SJCRH30 (cell line): ENCODE measurements around the gene MCRIP1. TPM values are rescaled to one million over a fixed set of nuclear protein-coding genes. Genes with fewer than 3 reads are reported as not detected.

Experiments
- DNase-seq, 2 experiments: peaks; one replicate each; pipeline ENCODE4 v3.0.0-alpha.2; 2015 to 2020
- H3K27ac ChIP-seq: fragments of 250-450 bp; sonication (Bioruptor Pico); 2 replicates; pipeline ENCODE4 v1.5.1; 2020; ENCODE audit warnings: mild to moderate bottlenecking, moderate library complexity
- H3K27me3 ChIP-seq: fragments of 250-450 bp; sonication (Bioruptor Pico); 2 replicates; pipeline ENCODE4 v1.5.1; 2020; ENCODE audit warnings: mild to moderate bottlenecking, moderate library complexity
- H3K36me3 ChIP-seq: fragments of 250-450 bp; sonication (Bioruptor Pico); 2 replicates; pipeline ENCODE4 v1.5.1; 2020; ENCODE audit warnings: mild to moderate bottlenecking, moderate library complexity
- H3K4me1 ChIP-seq: fragments of 250-450 bp; sonication (Bioruptor Pico); 2 replicates; pipeline ENCODE4 v1.5.1; 2020; ENCODE audit warnings: mild to moderate bottlenecking, moderate library complexity
- H3K4me3 ChIP-seq: fragments of 250-450 bp; sonication (Bioruptor Pico); 2 replicates; pipeline ENCODE4 v1.5.1; 2020; ENCODE audit warnings: mild to moderate bottlenecking, moderate library complexity
- H3K9me3 ChIP-seq: fragments of 250-450 bp; sonication (Bioruptor Pico); replicated peaks from 2 replicates; pipeline ENCODE4 v1.5.1; 2020; ENCODE audit warnings: mild to moderate bottlenecking, moderate library complexity
- total RNA-seq: library from RNA; depleted of rRNA; stranded (reverse); fragments of >200 nt; shearing (Covaris generic); gene quantifications from 2 replicates; pipeline ENCODE4 v1.2.3, GENCODE V29; 2014

MCRIP1 gene
- total RNA-seq, 1 experiment from 2014 or later: 130 TPM

DNA sequence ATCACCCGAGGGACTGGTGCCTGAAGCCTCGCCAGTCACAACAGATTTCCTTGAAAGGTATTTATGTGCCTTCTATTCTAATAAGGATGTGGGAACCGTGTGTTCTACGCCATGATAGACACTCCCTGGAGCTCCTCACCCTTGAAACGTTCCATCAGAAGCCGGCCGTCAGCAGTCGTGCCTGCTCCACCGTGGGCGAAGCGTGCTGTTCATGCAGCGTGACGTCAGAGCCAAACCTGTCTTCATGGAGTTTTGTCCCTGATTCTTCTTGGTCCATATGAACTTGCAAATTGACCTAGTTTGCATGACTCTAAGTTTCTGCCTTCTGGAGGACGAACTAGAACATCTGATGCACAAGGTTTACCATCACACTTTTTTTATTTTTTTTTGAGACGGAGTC lies 6.2 kb upstream of the MCRIP1 start:
- DNase-seq: no peak
- Histone ChIP-seq H3K36me3 (peaks cover 21% of the 10 kb centered on the region), H3K4me1 (peaks cover 13% of the 10 kb centered on the region), H3K9me3 (no peaks in the 10 kb centered on the region), H3K27ac (no peak overlapping the region), H3K27me3 (no peaks in the 10 kb centered on the region), H3K4me3 (no peak overlapping the region)

DNA sequence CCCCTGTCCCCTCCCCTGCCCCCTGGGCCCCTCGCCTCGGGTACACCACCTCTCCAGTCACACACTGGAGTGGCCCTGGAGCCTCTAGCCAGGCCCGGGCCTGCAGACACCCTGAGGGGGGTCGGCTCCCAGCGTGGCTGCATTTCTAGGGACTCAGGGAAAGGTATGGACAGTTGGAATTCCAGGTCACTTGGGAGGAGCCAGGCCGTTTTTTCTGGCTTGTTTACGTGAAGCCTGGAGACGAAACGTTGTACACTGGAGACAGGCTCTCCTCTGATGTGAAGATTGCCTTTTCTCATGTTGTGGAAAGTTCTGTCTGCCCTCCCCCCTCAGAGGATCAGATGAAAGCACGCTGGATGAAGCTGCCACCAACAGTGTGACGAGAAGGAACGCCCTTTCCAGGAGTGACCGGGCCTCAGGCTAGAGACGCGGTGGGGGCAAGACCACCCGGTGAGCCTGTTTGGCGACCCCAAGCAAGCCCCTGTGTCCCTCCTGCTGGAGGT lies 5.7 kb upstream of the MCRIP1 start:
- H3K4me1 ChIP-seq: peaks cover 15% of the 10 kb centered on the region
- DNase-seq: no peak
- H3K9me3 ChIP-seq: no peaks in the 10 kb centered on the region
- no peaks in the 10 kb centered on the region for H3K27me3 ChIP-seq
- H3K27ac ChIP-seq: no peak overlapping the region
- H3K4me3 ChIP-seq: no peak overlapping the region
- peaks cover 17% of the 10 kb centered on the region for H3K36me3 ChIP-seq

DNA sequence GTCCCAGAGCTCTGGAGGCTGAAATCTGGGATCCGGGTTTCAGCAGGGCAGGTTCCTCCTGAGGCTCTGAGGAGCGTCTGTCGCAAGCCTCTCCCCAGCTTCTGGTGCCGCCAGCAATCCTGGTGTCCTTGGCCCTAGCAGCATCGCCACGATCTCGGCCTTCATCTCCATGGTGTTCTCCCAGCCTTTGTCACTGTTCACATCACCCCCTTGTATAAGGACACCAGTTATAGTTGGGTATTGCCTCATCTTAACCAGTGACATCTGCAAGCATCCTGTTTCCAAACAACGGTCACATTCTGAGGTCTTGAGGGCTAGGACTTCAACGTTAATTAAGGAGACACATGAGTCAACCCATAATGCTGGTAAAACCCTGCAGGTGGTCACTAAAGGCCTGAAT lies 4.5 kb upstream of the MCRIP1 start:
- H3K4me1 ChIP-seq: peaks cover 17% of the 10 kb centered on the region
- H3K36me3 ChIP-seq: peaks cover 6% of the 10 kb centered on the region
- no peak overlapping the region for H3K27ac ChIP-seq
- H3K4me3 ChIP-seq: no peak overlapping the region
- H3K9me3 ChIP-seq: no peaks in the 10 kb centered on the region
- no peaks in the 10 kb centered on the region for H3K27me3 ChIP-seq
- no peak for DNase-seq

DNA sequence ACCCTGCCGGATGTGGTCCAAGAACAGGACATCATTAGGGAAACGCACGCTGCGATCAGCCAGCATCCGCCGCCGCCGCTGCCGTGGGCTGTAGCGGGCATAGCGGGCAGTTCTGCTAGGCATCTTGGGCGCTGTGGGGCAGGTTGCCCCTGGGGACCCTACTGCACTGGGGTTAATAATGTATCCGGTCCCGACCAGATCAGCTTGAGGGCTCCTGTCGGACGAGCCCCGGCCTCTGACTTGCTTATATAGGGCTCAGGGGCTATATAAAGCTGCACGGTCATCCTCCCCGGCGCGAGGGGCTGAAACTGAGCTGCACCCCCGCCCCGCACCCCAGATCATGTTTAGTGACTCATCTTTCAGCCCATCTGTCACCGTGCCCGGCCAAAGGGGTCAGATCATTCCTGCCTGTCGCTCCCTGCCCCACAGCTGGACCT lies 1.8 kb upstream of the MCRIP1 start, which contains the start of gene PPP1R27:
Gene PPP1R27, minus strand, starts transcription at position 220 of the 437 bp plus-strand sequence. Its CDS starts 97 bp downstream, at position 123.
- H3K36me3 ChIP-seq: no peaks in the 10 kb centered on the region
- H3K27me3 ChIP-seq: no peaks in the 10 kb centered on the region
- peak within 1 kb of the TSS; percentile 77 for H3K4me3 ChIP-seq
- no peaks in the 10 kb centered on the region for H3K9me3 ChIP-seq
- H3K4me1 ChIP-seq: peaks cover 12% of the 10 kb centered on the region
- no peak for DNase-seq
- no peak within 1 kb of the TSS for H3K27ac ChIP-seq

DNA sequence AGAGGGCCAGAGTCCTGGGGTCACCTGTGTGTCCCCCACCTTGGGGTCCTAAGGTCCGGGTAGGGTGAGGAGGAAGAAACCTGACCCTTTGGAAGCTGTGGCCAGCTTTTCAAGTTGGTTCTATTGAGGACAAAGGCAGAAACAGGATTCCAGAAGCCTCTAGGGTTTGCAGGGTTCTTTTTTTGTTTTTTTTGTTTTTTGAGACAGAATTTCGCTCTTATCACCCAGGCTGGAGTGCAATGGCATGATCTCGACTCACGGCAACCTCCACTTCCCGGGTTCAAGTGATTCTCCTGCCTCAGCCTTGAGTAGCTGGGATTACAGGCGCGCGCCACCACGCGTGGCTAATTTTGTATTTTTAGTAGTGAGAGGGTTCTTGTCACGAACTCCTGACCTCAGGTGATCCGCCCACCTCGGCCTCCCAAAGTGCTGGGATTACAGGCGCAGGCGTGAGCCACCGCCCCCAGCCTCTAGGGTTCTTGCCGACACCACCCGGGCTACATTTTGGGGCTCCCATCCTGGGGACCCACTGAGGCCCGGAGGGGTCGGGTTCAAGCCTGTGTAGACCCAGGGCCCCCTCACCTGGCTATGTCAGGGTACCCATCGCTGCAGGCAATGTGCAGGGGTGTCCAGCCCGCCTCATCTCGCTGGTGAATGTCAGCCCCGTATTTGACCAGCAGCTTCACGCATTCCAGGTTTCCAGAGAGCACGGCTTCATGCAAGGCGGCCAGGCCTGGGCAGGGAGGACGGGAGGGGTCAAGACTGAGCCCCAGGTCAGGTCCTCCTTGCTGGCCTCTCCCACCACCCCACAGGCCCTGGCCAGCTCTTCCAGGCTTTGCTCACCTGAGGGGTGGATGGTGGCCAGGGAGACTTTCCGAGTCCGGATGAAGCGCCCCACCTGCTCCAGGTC lies 1.1 kb upstream of the MCRIP1 start:
- Histone ChIP-seq H3K27me3 (no peaks in the 10 kb centered on the region), H3K36me3 (no peaks in the 10 kb centered on the region), H3K4me1 (peaks cover 12% of the 10 kb centered on the region), H3K27ac (peak overlapping the region; percentile 71), H3K9me3 (no peaks in the 10 kb centered on the region), H3K4me3 (peak overlapping the region; percentile 77)
- no peak for DNase-seq

DNA sequence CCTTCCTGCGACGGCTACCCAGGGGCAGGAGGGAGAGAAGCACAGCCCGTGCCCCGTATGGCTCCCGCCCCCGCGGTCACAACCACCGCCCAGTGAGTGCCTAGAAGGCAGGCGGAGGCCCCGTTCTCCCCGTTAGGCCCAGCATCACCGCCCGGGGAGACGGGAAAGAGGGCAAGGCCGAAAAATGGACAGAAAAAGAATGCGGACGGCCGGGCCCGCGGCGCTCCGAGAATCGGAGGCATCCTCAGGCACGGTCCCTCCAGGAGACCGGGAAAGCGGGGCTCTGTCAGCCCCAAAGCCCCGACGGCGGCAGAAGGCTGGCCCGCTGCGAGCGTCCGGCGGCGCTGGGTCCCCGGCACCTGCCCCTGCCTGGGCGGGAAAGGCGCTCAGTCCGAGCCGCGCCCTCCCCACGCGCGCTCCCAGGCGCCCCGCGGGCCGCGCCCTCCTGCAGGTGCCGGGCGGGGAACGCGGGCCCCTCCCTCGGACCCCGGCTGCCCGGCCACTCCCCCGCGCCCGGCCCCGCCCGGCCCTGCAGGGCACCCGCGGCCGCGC lies 407 bp downstream of the MCRIP1 start:
- H3K27me3 ChIP-seq: no peaks in the 10 kb centered on the region
- no peaks in the 10 kb centered on the region for H3K36me3 ChIP-seq
- no peak overlapping the region for H3K27ac ChIP-seq
- DNase-seq: peak in 1 of 2 experiments; percentile 49
- H3K9me3 ChIP-seq: no peaks in the 10 kb centered on the region
- H3K4me1 ChIP-seq: peaks cover 12% of the 10 kb centered on the region
- H3K4me3 ChIP-seq: peak overlapping the region; percentile 77

DNA sequence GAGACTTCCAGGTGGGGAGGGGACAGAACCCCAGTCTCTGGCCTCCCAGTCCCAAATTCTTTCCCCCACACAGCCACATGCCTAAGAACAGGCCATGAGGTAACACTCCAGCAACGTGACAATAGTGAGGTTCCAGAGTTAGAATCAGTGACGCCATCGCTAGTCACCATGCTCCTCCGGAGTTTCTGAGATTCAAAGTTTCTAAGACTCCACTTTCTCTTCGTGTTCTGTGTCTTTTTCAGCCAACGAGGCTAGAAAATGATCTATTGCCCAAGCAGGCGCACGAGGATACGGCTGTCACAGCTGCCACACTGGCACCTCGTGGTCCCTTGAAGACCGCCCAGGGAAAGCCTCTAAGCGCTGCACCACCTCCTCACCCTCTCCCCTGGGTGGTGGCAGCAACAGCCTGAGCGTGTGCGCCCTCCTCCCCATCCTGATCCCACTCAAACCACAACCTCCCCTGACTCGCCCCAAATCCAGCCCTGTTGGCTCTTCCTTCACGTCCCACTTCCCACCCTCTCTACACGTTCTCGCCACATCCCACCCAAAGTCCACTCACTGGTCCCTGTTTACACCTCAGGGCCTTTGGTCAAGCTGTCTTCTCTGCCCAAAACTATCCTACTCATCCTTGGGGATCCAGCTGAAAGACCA lies 1.0 kb downstream of the MCRIP1 start:
- DNase-seq: peak in 1 of 2 experiments; percentile 55
- no peaks in the 10 kb centered on the region for H3K36me3 ChIP-seq
- H3K4me3 ChIP-seq: peak overlapping the region; percentile 77
- H3K9me3 ChIP-seq: no peaks in the 10 kb centered on the region
- no peak overlapping the region for H3K27ac ChIP-seq
- peaks cover 12% of the 10 kb centered on the region for H3K4me1 ChIP-seq
- no peaks in the 10 kb centered on the region for H3K27me3 ChIP-seq

DNA sequence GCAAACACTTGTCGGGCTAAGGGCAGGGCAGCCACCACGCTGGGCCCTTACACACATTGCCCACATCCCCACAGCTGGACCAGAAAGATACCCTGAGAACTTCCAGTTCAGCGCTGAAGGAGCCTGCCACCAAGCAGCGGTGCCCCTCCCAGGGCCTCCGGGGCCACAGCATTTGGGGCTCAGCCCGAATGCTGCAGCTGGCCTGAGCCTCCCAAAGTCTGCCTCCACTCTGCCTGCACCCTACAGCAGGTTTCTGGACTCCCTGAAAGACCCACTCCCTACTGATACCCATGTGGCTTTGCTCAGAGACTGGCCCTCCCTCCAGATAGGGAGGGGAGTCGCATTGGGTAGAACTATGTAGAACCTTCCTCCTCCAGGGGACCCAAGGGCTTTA lies 1.5 kb downstream of the MCRIP1 start:
- H3K9me3 ChIP-seq: no peaks in the 10 kb centered on the region
- H3K36me3 ChIP-seq: no peaks in the 10 kb centered on the region
- H3K4me3 ChIP-seq: peak overlapping the region; percentile 77; the same call in 1 of the 2 replicates
- peaks cover 12% of the 10 kb centered on the region for H3K4me1 ChIP-seq
- H3K27me3 ChIP-seq: no peaks in the 10 kb centered on the region
- H3K27ac ChIP-seq: no peak overlapping the region
- no peak for DNase-seq

DNA sequence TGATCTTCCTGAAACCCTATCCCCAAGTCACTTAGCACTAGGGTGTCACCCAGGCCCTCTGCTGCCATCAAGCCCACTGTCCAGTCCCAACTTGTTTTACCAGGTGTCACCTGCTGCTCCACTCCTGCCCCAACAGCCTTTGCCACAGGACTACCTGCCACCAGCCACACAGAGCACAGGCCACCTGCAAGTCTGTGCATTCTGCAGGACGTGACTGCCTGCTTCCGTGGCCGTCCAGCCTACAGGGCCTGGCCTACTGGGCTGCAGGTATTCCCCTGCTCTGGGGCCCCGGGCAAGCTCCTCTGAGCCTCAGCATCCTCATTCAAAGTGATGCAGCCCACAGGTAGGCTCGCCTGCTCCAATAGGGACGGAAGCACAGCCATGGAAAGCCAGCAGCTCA lies 3.2 kb downstream of the MCRIP1 start:
- Histone ChIP-seq H3K4me3 (no peak overlapping the region), H3K4me1 (peaks cover 12% of the 10 kb centered on the region), H3K36me3 (no peaks in the 10 kb centered on the region), H3K9me3 (no peaks in the 10 kb centered on the region), H3K27me3 (no peaks in the 10 kb centered on the region), H3K27ac (no peak overlapping the region)
- no peak for DNase-seq

DNA sequence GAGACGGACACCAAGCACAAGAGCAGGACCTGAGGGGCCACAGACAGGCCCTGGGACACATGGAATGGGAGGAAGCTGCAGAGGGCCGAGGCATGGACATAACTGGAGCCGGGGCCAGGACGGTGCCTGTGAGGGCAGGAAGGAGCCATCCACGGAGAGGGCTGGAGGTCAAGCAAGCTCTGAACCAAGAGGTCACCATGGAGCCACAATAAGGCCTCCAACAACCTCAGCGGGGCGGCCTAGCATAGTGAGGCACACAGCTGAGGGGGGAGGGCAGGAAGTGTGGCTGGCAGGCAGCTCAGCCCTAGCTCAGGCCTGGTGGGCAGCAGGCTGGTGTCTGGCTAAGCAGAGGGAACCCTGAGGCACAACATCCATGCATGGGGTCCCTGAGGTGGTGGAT lies 4.4 kb downstream of the MCRIP1 start:
- DNase-seq: no peak
- no peaks in the 10 kb centered on the region for H3K36me3 ChIP-seq
- no peaks in the 10 kb centered on the region for H3K27me3 ChIP-seq
- no peaks in the 10 kb centered on the region for H3K9me3 ChIP-seq
- H3K27ac ChIP-seq: no peak overlapping the region
- H3K4me3 ChIP-seq: no peak overlapping the region
- H3K4me1 ChIP-seq: peaks cover 9% of the 10 kb centered on the region

DNA sequence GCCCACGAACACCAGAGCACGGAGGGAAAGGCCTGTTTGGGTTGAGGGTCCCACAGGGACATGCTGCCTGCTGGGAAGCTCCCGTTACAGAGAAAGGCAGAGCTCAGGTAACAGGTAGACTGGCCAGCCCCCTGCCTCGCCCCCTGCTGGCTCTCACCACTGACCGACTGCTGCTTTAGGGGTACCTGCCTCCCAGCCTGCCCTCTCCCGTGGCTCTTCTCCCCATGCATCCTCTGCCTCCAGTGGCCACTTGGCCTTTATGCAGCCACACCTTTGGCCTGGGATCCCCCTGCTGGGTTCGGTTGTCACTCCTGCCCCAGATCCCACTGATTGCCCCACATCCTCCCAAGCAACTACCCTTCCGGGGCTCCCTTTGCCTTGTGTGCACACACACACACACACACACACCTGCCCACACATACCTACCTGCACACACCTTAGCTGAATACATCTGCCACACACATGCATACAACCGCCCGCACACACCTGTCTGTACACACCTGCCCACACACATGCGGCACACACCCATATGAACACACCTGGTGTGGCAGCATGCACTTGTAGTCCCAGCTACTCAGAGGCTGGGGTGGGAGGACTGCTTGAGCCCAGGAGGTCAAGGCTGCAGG lies 7.1 kb downstream of the MCRIP1 start:
- Histone ChIP-seq H3K4me1 (no peaks in the 10 kb centered on the region), H3K36me3 (no peaks in the 10 kb centered on the region), H3K9me3 (no peaks in the 10 kb centered on the region), H3K4me3 (no peak overlapping the region), H3K27me3 (no peaks in the 10 kb centered on the region), H3K27ac (no peak overlapping the region)
- no peak for DNase-seq

DNA sequence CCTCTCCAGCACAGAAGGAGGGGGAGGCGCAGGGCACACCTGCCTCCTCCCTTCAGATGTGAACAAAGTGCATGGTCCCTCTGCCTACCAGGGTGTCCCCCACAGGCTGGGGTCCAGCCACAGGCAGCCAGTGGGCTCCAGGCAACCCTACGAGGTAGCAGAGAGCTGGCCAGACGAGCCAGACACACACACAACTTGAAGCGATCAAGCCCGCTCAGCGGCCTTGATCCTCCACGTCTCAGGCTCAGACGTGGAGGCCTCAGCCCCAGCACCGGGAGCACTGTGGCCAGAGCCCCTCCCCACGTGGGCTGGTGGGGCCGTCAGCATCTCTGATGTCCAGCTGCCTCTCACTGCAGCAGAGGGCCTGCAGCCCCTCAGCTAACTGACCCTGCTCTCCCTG lies 8.5 kb downstream of the MCRIP1 start:
- H3K27ac ChIP-seq: no peak overlapping the region
- no peak overlapping the region for H3K4me3 ChIP-seq
- no peaks in the 10 kb centered on the region for H3K27me3 ChIP-seq
- no peaks in the 10 kb centered on the region for H3K9me3 ChIP-seq
- H3K36me3 ChIP-seq: no peaks in the 10 kb centered on the region
- no peaks in the 10 kb centered on the region for H3K4me1 ChIP-seq
- no peak for DNase-seq

DNA sequence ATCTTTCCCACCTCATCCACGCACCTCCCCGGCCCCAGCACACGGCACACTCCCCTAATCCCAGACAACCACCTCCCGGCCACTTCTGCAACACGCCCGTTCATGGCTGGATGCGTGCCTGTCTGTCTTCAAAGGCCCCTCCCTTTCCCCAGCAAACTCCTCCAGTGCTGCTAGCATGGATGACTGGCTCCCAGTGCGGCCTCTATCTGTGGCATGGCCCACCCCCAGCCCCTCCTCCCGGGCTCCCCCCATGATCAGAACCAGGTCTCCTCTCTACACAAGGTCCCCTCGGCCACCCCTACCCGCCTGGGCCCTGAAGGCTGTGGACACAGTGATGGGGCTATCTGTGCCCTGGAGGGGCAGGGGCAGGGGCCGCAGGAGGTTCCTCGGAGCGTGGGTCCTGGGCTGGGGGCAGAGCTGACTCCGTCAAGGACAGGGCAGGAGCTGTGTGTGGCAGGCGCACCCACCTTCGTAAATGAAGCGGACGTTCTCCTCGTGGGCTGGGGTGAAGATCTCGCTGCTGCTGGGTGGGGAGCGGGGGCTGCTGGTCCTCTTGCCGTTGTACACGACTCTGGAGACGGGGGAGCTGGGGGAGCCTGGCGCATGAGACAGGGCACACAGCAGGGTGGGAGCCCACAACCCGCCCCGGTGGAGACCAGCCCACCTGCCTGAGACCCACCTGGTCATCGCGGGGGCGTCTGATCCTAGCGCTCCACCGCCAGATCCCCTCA lies 9.1 kb downstream of the MCRIP1 start:
- Histone ChIP-seq H3K27me3 (no peaks in the 10 kb centered on the region), H3K4me3 (no peak overlapping the region), H3K9me3 (no peaks in the 10 kb centered on the region), H3K4me1 (no peaks in the 10 kb centered on the region), H3K36me3 (no peaks in the 10 kb centered on the region), H3K27ac (no peak overlapping the region)
- DNase-seq: no peak
